HCT116 (cell line): Measurements from ENCODE around the gene CTNNA2. TPM values are rescaled to one million over a fixed set of nuclear protein-coding genes. Genes with fewer than 3 reads are reported as not detected.

Experiments used
- ATAC-seq: fragments of 200-7000 bp; cut with Tn5 transposase; 2 replicates; pipeline ENCODE4 v1.9.1; 2020; ENCODE audit warnings: mild to moderate bottlenecking, moderate library complexity
- BruUV-seq: library from RNA; stranded (reverse); fragments of 400-500 nt; replicated peaks from 2 replicates; lab custom pipeline; 2021; lab: Mats Ljungman, UMichigan
- CTCF ChIA-PET: fragments of 300-600 bp; sonication (Branson Sonifier 250); formaldehyde crosslinking; loops from one replicate; lab custom pipeline; 2021; ENCODE audit warnings: antibody characterized with exemption; lab: Charles Lee
- POLR2A ChIA-PET: fragments of 300-600, 350-600 bp; sonication (Branson Sonifier 250); formaldehyde crosslinking; loops from one replicate; lab custom pipeline; 2021; ENCODE audit warnings: antibody characterized with exemption; lab: Charles Lee
- RAD21 ChIA-PET, 2 experiments: fragments of 300-600 bp; sonication (Branson Sonifier 250); formaldehyde crosslinking; loops; one replicate each; lab custom pipeline; 2023; ENCODE audit warnings: low total read pairs in 2 of 2; ENCODE audit not compliant: uncharacterized antibody in 2 of 2, unreplicated experiment in 2 of 2, low non-redundant PET in 1 of 2; lab: Charles Lee
- DNase-seq: peaks from one replicate; pipeline ENCODE4 v3.0.0-alpha.2; 2010; ENCODE audit warnings: low read depth, low spot score
- H2AFZ ChIP-seq: fragments of 200-600 bp; shearing (Covaris generic), sonication (generic); 2 replicates; pipeline ENCODE4 v1.6.1; 2017; ENCODE audit warnings: low read depth, mixed run types, mixed read lengths, antibody characterized with exemption, low read length; ENCODE audit not compliant: poor library complexity, severe bottlenecking
- H3K27ac ChIP-seq: 2 replicates; pipeline ENCODE4 v1.5.1; 2012; ENCODE audit warnings: low read depth, low read length
- H3K27me3 ChIP-seq: fragments of 200-600 bp; sonication (generic); 2 replicates; pipeline ENCODE4 v1.6.1; 2016; ENCODE audit warnings: mixed run types, low read length, mixed read lengths; ENCODE audit not compliant: insufficient read depth
- H3K36me3 ChIP-seq, 2 experiments: fragments of 200-500 bp in 1 of 2; fragments of 200-600 bp in 1 of 2; sonication (Bioruptor generic) in 1 of 2; sonication (generic) in 1 of 2; 2 replicates each; pipeline versions ENCODE4 v1.5.1 to v1.6.1; 2014 to 2016; ENCODE audit warnings: low read length in 2 of 2, inconsistent platforms in 1 of 2, mixed read lengths in 1 of 2, mixed run types in 1 of 2; ENCODE audit not compliant: insufficient read depth in 2 of 2, control insufficient read depth in 1 of 2
- H3K4me1 ChIP-seq, 2 experiments: fragments of 200-600 bp in 1 of 2; sonication (generic) in 1 of 2; 2 replicates each; pipeline versions ENCODE4 v1.5.1 to v1.6.1; 2012 to 2017; ENCODE audit warnings: low read length in 2 of 2, inconsistent platforms in 1 of 2, mild to moderate bottlenecking in 1 of 2, mixed read lengths in 1 of 2, mixed run types in 1 of 2, moderate library complexity in 1 of 2; ENCODE audit not compliant: insufficient read depth in 2 of 2, control insufficient read depth in 1 of 2
- H3K4me2 ChIP-seq: fragments of 200-600 bp; sonication (generic); 2 replicates; pipeline ENCODE4 v1.6.1; 2017; ENCODE audit warnings: mixed run types, low read length, mixed read lengths
- H3K4me3 ChIP-seq, 2 experiments: fragments of 200-600 bp in 1 of 2; sonication (generic) in 1 of 2; replicated peaks in 1 of 2; 2 replicates each; pipeline ENCODE4 v1.5.1; 2011 to 2016; ENCODE audit warnings: low read length in 2 of 2, control low read depth in 1 of 2, low read depth in 1 of 2, mild to moderate bottlenecking in 1 of 2, mixed read lengths in 1 of 2, mixed run types in 1 of 2
- H3K79me2 ChIP-seq: fragments of 200-600 bp; sonication (generic); 2 replicates; pipeline ENCODE4 v1.6.1; 2017; ENCODE audit warnings: mild to moderate bottlenecking, mixed run types, low read length, moderate library complexity, mixed read lengths; ENCODE audit not compliant: insufficient read depth
- H3K9ac ChIP-seq: fragments of 200-600 bp; sonication (generic); 2 replicates; pipeline ENCODE4 v1.6.1; 2016; ENCODE audit warnings: low read length, mixed read lengths
- H3K9me2 ChIP-seq: fragments of 200-600 bp; sonication (generic), shearing (Covaris generic); 2 replicates; pipeline ENCODE4 v1.6.1; 2017; ENCODE audit warnings: mixed run types, mild to moderate bottlenecking, moderate library complexity; ENCODE audit not compliant: insufficient read depth
- H3K9me3 ChIP-seq, 2 experiments: fragments of 200-500 bp in 1 of 2; fragments of 200-600 bp in 1 of 2; sonication (Bioruptor generic) in 1 of 2; sonication (generic) in 1 of 2; 2 replicates each; pipeline ENCODE4 v1.6.1; 2014 to 2017; ENCODE audit warnings: low read length in 2 of 2, mixed read lengths in 2 of 2, inconsistent platforms in 1 of 2, low read depth in 1 of 2, mild to moderate bottlenecking in 1 of 2, mixed run types in 1 of 2, moderate library complexity in 1 of 2; ENCODE audit not compliant: control insufficient read depth in 1 of 2, insufficient read depth in 1 of 2
- H4K20me1 ChIP-seq: fragments of 200-600 bp; sonication (generic), shearing (Covaris generic); 2 replicates; pipeline ENCODE4 v1.6.1; 2017; ENCODE audit warnings: mixed run types, mild to moderate bottlenecking, moderate library complexity; ENCODE audit not compliant: insufficient read depth
- CEBPB ChIP-seq: IDR thresholded peaks from 2 replicates; pipeline ENCODE4 v1.6.1; 2012; ENCODE audit warnings: low read depth
- EZH2phosphoT487 ChIP-seq: fragments of 200-600 bp; IDR thresholded peaks from 2 replicates; pipeline ENCODE4 v1.6.1; 2018; ENCODE audit warnings: antibody characterized with exemption, borderline replicate concordance
- JUND ChIP-seq: IDR thresholded peaks from 2 replicates; pipeline ENCODE4 v1.6.1; 2012
- MAX ChIP-seq: IDR thresholded peaks from 2 replicates; pipeline ENCODE4 v1.6.1; 2012
- SIN3A ChIP-seq: IDR thresholded peaks from 2 replicates; pipeline ENCODE4 v1.6.1; 2012; ENCODE audit warnings: low read depth
- intact Hi-C: fragments of 100-400 bp; cut with micrococcal nuclease; formaldehyde crosslinking; loops from 2 replicates; pipeline ENCODE4 v1.10.0; 2022
- total RNA-seq: library from RNA; stranded (reverse); gene quantifications from one replicate; pipeline ENCODE4 v1.2.1, GENCODE V29; 2021; ENCODE audit not compliant: unreplicated experiment

CTNNA2 gene
- total RNA-seq, 1 experiment from 2014 or later, result not detected

DNA sequence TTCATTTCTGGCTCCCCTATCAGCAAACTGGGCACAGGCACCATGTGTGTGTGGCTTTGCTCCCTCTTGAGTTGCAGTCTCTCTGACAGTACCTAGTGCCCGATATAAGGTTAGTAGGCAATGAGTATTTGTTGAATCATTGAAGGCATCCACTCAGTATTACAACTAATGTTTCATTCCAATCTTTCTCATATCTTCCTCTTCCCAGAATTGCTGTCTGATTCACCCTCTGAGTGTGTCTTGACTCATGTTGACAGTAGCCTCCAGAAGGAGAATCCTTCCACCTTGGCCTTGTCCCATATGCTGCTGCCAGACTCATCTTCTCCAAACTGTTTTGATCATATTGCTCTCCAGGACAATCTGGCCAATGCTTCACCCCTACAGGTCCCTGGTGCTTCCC is 589.2 kb downstream of the CTNNA2 start:
- Histone ChIP-seq H3K27me3 (no peaks in the 10 kb centered on the region), H3K9me2 (no peaks in the 10 kb centered on the region), H3K9me3 (peaks cover 4 to 22% of the 10 kb centered on the region in 2 experiments; a peak in 2 of 4 replicates)
- no TSS peak for BruUV-seq
- DNase-seq (no peak), ATAC-seq (no peak)
- RAD21 ChIA-PET, result no interaction called here
- no peak for TF ChIP-seq JUND
- TF ChIP-seq, all 23 proteins: peak for 0
- intact Hi-C loops, result no loop called here
- H3K4me3 ChIP-seq, result no peak overlapping the region
- no peak overlapping the region for H3K9ac ChIP-seq
- no peak overlapping the region for H3K27ac ChIP-seq
- H3K79me2 ChIP-seq, result no peaks in the 10 kb centered on the region
- no peaks in the 10 kb centered on the region for H3K36me3 ChIP-seq
- H2AFZ ChIP-seq, result no peak overlapping the region
- H4K20me1 ChIP-seq, result no peaks in the 10 kb centered on the region
- H3K4me2 ChIP-seq, result no peak overlapping the region
- POLR2A ChIA-PET, result no interaction called here
- CTCF ChIA-PET, result no interaction called here
- no peaks in the 10 kb centered on the region for H3K4me1 ChIP-seq

DNA sequence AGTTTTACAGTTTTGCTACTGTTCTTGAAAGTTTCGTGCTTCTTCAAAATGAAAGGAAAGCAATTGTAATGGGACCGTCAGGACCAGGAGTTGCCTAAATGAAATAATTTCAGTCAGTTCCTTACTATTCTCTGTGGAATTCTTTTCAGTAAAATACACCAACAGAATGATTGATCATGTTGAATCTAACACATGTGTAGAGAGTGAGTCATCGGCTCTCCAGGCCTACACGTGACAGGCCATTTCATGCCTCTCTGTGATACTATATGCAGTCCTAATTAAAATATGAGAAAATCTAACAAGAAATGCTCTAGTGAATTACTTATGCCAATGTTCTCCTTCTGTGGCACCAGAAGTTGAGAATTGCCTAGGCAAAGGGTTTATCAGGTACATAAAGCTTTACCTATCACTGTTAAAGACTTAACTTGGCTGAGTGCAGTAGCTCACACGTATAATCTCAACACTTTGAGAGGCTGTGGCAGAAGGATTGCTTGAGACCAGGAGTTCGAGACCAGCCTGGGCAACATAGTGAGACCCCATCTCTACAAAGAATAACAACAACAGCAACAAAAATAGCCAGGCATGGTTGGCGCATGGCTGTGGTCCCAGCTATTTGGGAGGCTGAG is 592.3 kb downstream of the CTNNA2 start:
- intact Hi-C loops, result no loop called here
- Histone ChIP-seq H3K9ac (no peak overlapping the region), H4K20me1 (no peaks in the 10 kb centered on the region), H3K9me2 (no peaks in the 10 kb centered on the region), H3K27me3 (no peaks in the 10 kb centered on the region), H3K27ac (no peak overlapping the region), H2AFZ (no peak overlapping the region), H3K4me3 (no peak overlapping the region), H3K4me1 (no peaks in the 10 kb centered on the region), H3K79me2 (no peaks in the 10 kb centered on the region), H3K36me3 (no peaks in the 10 kb centered on the region), H3K9me3 (peaks cover 8 to 22% of the 10 kb centered on the region in 2 experiments; a peak in 2 of 4 replicates), H3K4me2 (no peak overlapping the region)
- RAD21 ChIA-PET, result no interaction called here
- POLR2A ChIA-PET, result no interaction called here
- ATAC-seq (no peak), DNase-seq (no peak)
- CTCF ChIA-PET, result no interaction called here
- BruUV-seq, result no TSS peak
- TF ChIP-seq EZH2phosphoT487 (no peak), CEBPB (no peak), SIN3A (no peak), MAX (no peak)
